HepG2 (cell line): Measurements from ENCODE around the gene TLL2. TPM values are rescaled to one million over a fixed set of nuclear protein-coding genes. Genes with fewer than 3 reads are reported as not detected.

Experiments
- ATAC-seq: fragments of 200-7000 bp; cut with Tn5 transposase; 3 replicates; pipeline ENCODE4 v1.9.1; 2020; ENCODE audit warnings: mild to moderate bottlenecking, moderate library complexity
- BruUV-seq: library from RNA; stranded (reverse); fragments of 400-500 nt; replicated peaks from 2 replicates; lab custom pipeline; 2021; lab: Mats Ljungman, UMichigan
- CTCF ChIA-PET: fragments of 300-600 bp; formaldehyde crosslinking; extraction: SDS; loops from one replicate; lab custom pipeline; 2021; ENCODE audit warnings: low total read pairs, inconsistent platforms, low intra/inter-chr PET ratio; lab: Yijun Ruan, JAX
- POLR2A ChIA-PET: fragments of 350-600 bp; sonication (Branson Sonifier 250); formaldehyde crosslinking; loops from one replicate; lab custom pipeline; 2020; ENCODE audit warnings: antibody characterized with exemption, inconsistent platforms; lab: Yijun Ruan, JAX
- DNase-seq: peaks from one replicate; pipeline ENCODE4 v3.0.0-alpha.2; 2015; ENCODE audit warnings: low spot score
- FAIRE-seq: peaks from 3 replicates; lab custom pipeline; 2011; peaks lifted over from hg19 to GRCh38; lab: Jason Lieb, UNC
- H2AFZ ChIP-seq: one replicate; pipeline ENCODE4 v1.6.1; 2011; ENCODE audit warnings: low read length, inconsistent platforms
- H3K27ac ChIP-seq: fragments of 300-600 bp; 3 replicates; pipeline ENCODE4 v1.8.0; 2011; ENCODE audit warnings: mixed run types, mild to moderate bottlenecking, mixed read lengths, low read length, inconsistent platforms; ENCODE audit not compliant: insufficient read depth; ENCODE audit errors: extremely low read length
- H3K27me3 ChIP-seq, 2 experiments: fragments of 200-600 bp in 1 of 2; 2 replicates in 1 of 2; 3 replicates in 1 of 2; pipeline versions ENCODE4 v1.6.0 to v1.8.0; 2011; ENCODE audit warnings: low read length in 2 of 2, mild to moderate bottlenecking in 2 of 2, moderate library complexity in 2 of 2, inconsistent platforms in 1 of 2; ENCODE audit not compliant: insufficient read depth in 2 of 2, control insufficient read depth in 1 of 2
- H3K36me3 ChIP-seq, 2 experiments: fragments of 200-600 bp in 1 of 2; replicated peaks in 1 of 2; 2 replicates in 1 of 2; 3 replicates in 1 of 2; pipeline versions ENCODE4 v1.5.1 to v1.8.0; 2011; ENCODE audit warnings: low read length in 2 of 2, inconsistent platforms in 1 of 2; ENCODE audit not compliant: insufficient read depth in 2 of 2, control insufficient read depth in 1 of 2
- H3K4me1 ChIP-seq: 2 replicates; pipeline ENCODE4 v1.5.1; 2012; ENCODE audit warnings: low read length, inconsistent platforms; ENCODE audit not compliant: insufficient read depth
- H3K4me2 ChIP-seq: 2 replicates; pipeline ENCODE4 v1.6.0; 2011; ENCODE audit warnings: low read depth, low read length, inconsistent platforms
- H3K4me3 ChIP-seq, 3 experiments: fragments of 200-600 bp in 1 of 3; sonication (generic), shearing (Covaris generic) in 1 of 3; replicated peaks in 1 of 3; 2 replicates each; pipeline ENCODE4 v1.5.1; 2011 to 2016; ENCODE audit warnings: low read length in 3 of 3, inconsistent platforms in 2 of 3, low read depth in 2 of 3, mild to moderate bottlenecking in 2 of 3, control low read depth in 1 of 3, mixed read lengths in 1 of 3; ENCODE audit not compliant: insufficient read depth in 1 of 3
- H3K79me2 ChIP-seq: one replicate; pipeline ENCODE4 v1.6.1; 2011; ENCODE audit warnings: low read length, inconsistent platforms; ENCODE audit not compliant: insufficient read depth
- H3K9ac ChIP-seq: 2 replicates; pipeline ENCODE4 v1.6.0; 2011; ENCODE audit warnings: mild to moderate bottlenecking, low read depth, low read length, inconsistent platforms; ENCODE audit not compliant: insufficient read depth
- H3K9me3 ChIP-seq: 2 replicates; pipeline ENCODE4 v1.5.1; 2012; ENCODE audit warnings: mild to moderate bottlenecking, low read length
- H4K20me1 ChIP-seq: 2 replicates; pipeline ENCODE4 v1.6.0; 2011; ENCODE audit warnings: inconsistent platforms, mild to moderate bottlenecking, low read length, moderate library complexity; ENCODE audit not compliant: insufficient read depth
- ATF7 ChIP-seq, 2 experiments: fragments of 450-650 bp in 1 of 2; sonication (generic) in 1 of 2; formaldehyde crosslinking in 1 of 2; IDR thresholded peaks; 2 replicates each; pipeline versions ENCODE4 v1.4.0 to v1.6.1; 2016 to 2020; ENCODE audit warnings: antibody characterized with exemption in 1 of 2, mild to moderate bottlenecking in 1 of 2, missing genetic modification reagents in 1 of 2
- ERF ChIP-seq: IDR thresholded peaks from 2 replicates; pipeline ENCODE4 v1.6.1; 2018; ENCODE audit warnings: missing biosample characterization, missing genetic modification reagents
- STAT5B ChIP-seq: sonication (generic); formaldehyde crosslinking; IDR thresholded peaks from 2 replicates; pipeline ENCODE4 v1.4.0; 2020; ENCODE audit warnings: missing genetic modification reagents
- ZNF777 ChIP-seq: sonication (generic); formaldehyde crosslinking; IDR thresholded peaks from 2 replicates; pipeline ENCODE4 v1.4.0; 2020; ENCODE audit warnings: missing genetic modification reagents
- WGBS: methylation state at CpG from one replicate; pipeline ENCODE4 v1.1.6; 2017; ENCODE audit warnings: low lambda C conversion rate; 5-methylcytosine and 5-hydroxymethylcytosine counted together
- in situ Hi-C: cut with HindIII; loops from 2 replicates; pipeline ENCODE4 v1.10.0; 2017; ENCODE audit warnings: low pct_unique_long_range_greater_than_20kb; ENCODE audit not compliant: extremely low pct_ligation_motif_present
- intact Hi-C: fragments of 100-400 bp; cut with micrococcal nuclease; formaldehyde crosslinking; loops from one replicate; pipeline ENCODE4 v1.10.0; 2022; ENCODE audit not compliant: unreplicated experiment
- polyA plus RNA-seq, 8 experiments: library from polyadenylated mRNA; depleted of rRNA in 3 of 8; stranded (reverse) in 7 of 8; unstranded in 1 of 8; fragments of >200 nt; fragmentation: Illumina TruSeq in 4 of 8; extraction: Trizol in 4 of 8; gene quantifications; 2 replicates each; pipeline versions ENCODE4 v1.2.1 to v1.2.3, GENCODE V29; 2011 to 2016; ENCODE audit warnings: low read depth in 4 of 8, missing spikeins in 1 of 8, mixed read lengths in 1 of 8; ENCODE audit not compliant: insufficient read depth in 1 of 8
- total RNA-seq, 5 experiments: library from RNA; depleted of rRNA; stranded (reverse); fragments of >200 nt; fragmentation: Illumina TruSeq; extraction: Trizol; gene quantifications; 2 replicates each; pipeline ENCODE4 v1.2.3, GENCODE V29; 2016; ENCODE audit warnings: low read depth in 1 of 5
- TF ChIP-seq, protein P1 (sequence below): fragments of 450-650 bp; IDR thresholded peaks from 2 replicates; pipeline ENCODE4 v1.6.1; 2016
- TF ChIP-seq, protein P2 (sequence below): sonication (generic); formaldehyde crosslinking; IDR thresholded peaks from 2 replicates; pipeline ENCODE4 v1.4.0; 2020; ENCODE audit warnings: mild to moderate bottlenecking, missing genetic modification reagents
- TF ChIP-seq, protein P3 (sequence below): sonication (generic); formaldehyde crosslinking; IDR thresholded peaks from 2 replicates; pipeline ENCODE4 v1.5.0; 2020; ENCODE audit warnings: missing genetic modification reagents

TLL2 gene
- total and polyA plus RNA-seq, 2 of the 13 experiments (the other 11 are each of a cell fraction or from before 2014, with no cell fraction given): 0.09 TPM; not detected in 1

DNA sequence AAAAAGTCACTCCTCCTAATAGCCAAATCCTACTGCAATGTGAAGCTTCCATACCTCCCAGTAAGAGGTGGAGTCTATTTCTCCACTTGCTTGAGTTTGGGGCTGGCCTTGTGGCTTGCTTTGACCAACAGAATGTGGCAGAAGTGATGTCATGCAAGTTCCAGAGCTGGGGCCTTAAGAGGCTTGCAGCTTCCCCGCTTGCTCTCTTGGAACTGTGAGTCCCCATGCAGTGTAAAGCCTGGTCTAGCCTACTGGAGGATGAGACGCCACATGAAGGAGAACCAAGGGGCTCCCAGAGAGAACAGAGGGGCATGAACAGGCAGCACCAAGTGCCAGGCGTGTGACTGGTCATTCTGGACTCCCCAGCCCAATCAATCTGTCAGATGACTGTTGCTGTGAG lies 96.3 kb downstream of the TLL2 start:
- Histone ChIP-seq H3K9ac (no peak overlapping the region), H4K20me1 (no peaks in the 10 kb centered on the region), H3K27me3 (peaks cover 0 to 17% of the 10 kb centered on the region in 2 experiments; a peak in 2 of 5 replicates), H3K4me2 (no peak overlapping the region; the same call in 1 of the 2 replicates), H3K79me2 (no peaks in the 10 kb centered on the region), H3K36me3 (no peaks in the 10 kb centered on the region), H3K9me3 (no peaks in the 10 kb centered on the region), H3K27ac (no peak overlapping the region), H2AFZ (no peak overlapping the region), H3K4me3 (no peak overlapping the region), H3K4me1 (peaks cover 24% of the 10 kb centered on the region)
- TF ChIP-seq ERF (CRISPR knock-in tag): no peak
- TF ChIP-seq, protein P1, sequence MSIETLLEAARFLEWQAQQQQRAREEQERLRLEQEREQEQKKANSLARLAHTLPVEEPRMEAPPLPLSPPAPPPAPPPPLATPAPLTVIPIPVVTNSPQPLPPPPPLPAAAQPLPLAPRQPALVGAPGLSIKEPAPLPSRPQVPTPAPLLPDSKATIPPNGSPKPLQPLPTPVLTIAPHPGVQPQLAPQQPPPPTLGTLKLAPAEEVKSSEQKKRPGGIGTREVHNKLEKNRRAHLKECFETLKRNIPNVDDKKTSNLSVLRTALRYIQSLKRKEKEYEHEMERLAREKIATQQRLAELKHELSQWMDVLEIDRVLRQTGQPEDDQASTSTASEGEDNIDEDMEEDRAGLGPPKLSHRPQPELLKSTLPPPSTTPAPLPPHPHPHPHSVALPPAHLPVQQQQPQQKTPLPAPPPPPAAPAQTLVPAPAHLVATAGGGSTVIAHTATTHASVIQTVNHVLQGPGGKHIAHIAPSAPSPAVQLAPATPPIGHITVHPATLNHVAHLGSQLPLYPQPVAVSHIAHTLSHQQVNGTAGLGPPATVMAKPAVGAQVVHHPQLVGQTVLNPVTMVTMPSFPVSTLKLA: no peak
- TF ChIP-seq STAT5B (CRISPR knock-in tag): no peak
- peak; percentile 10; the same call in 1 of the 2 replicates for TF ChIP-seq ATF7 (IDR thresholded peaks at IDR 0.05)
- TF ChIP-seq ATF7 (CRISPR knock-in tag; IDR thresholded peaks at IDR 0.05): no peak
- TF ChIP-seq ZNF777 (CRISPR knock-in tag): no peak
- TF ChIP-seq, protein P2, sequence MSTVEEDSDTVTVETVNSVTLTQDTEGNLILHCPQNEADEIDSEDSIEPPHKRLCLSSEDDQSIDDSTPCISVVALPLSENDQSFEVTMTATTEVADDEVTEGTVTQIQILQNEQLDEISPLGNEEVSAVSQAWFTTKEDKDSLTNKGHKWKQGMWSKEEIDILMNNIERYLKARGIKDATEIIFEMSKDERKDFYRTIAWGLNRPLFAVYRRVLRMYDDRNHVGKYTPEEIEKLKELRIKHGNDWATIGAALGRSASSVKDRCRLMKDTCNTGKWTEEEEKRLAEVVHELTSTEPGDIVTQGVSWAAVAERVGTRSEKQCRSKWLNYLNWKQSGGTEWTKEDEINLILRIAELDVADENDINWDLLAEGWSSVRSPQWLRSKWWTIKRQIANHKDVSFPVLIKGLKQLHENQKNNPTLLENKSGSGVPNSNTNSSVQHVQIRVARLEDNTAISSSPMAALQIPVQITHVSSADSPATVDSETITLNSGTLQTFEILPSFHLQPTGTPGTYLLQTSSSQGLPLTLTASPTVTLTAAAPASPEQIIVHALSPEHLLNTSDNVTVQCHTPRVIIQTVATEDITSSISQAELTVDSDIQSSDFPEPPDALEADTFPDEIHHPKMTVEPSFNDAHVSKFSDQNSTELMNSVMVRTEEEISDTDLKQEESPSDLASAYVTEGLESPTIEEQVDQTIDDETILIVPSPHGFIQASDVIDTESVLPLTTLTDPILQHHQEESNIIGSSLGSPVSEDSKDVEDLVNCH (CRISPR knock-in tag): no peak
- TF ChIP-seq, protein P3, sequence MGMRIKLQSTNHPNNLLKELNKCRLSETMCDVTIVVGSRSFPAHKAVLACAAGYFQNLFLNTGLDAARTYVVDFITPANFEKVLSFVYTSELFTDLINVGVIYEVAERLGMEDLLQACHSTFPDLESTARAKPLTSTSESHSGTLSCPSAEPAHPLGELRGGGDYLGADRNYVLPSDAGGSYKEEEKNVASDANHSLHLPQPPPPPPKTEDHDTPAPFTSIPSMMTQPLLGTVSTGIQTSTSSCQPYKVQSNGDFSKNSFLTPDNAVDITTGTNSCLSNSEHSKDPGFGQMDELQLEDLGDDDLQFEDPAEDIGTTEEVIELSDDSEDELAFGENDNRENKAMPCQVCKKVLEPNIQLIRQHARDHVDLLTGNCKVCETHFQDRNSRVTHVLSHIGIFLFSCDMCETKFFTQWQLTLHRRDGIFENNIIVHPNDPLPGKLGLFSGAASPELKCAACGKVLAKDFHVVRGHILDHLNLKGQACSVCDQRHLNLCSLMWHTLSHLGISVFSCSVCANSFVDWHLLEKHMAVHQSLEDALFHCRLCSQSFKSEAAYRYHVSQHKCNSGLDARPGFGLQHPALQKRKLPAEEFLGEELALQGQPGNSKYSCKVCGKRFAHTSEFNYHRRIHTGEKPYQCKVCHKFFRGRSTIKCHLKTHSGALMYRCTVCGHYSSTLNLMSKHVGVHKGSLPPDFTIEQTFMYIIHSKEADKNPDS (CRISPR knock-in tag): no peak
- in situ Hi-C loops: no loop called here
- FAIRE-seq (no peak), ATAC-seq (peak; percentile 53), DNase-seq (peak; percentile 8)
- intact Hi-C loops: no loop called here
- POLR2A ChIA-PET: no interaction called here
- CTCF ChIA-PET: no interaction called here
- BruUV-seq: no TSS peak
- WGBS: 30% methylated on average over 3 of the region's 3 CpGs
